H54 (cell line): ENCODE results near the gene PTPRD.

Source experiments
- DNase-seq: peaks from one replicate; pipeline ENCODE4 v3.0.0; 2011; ENCODE audit warnings: low spot score, mixed read lengths; ENCODE audit not compliant: insufficient read length
- FAIRE-seq: peaks from 3 replicates; lab custom pipeline; 2011; peaks lifted over from hg19 to GRCh38; lab: Jason Lieb, UNC
- POLR2A ChIP-seq: IDR thresholded peaks from 2 replicates; pipeline ENCODE4 v1.6.1; 2011; ENCODE audit warnings: low read depth, mild to moderate bottlenecking, low read length

The PTPRD gene

GRCh38 chr9:8304720-8305119 lies 2308.1 kb downstream of the PTPRD start:
- DNase-seq (no peak), FAIRE-seq (no peak)
- no peak for TF ChIP-seq POLR2A

GRCh38 chr9:8301296-8301695 lies 2311.5 kb downstream of the PTPRD start:
- DNase-seq (no peak), FAIRE-seq (no peak)
- TF ChIP-seq POLR2A: no peak

- no peak for TF ChIP-seq POLR2A
- DNase-seq (no peak), FAIRE-seq (no peak)
Observed at GRCh38 chr9:8297047-8297446, 2315.8 kb downstream of the PTPRD start.

GRCh38 chr9:8292657-8293056 lies 2320.1 kb downstream of the PTPRD start:
- TF ChIP-seq POLR2A: no peak
- no peak for DNase-seq
- no peak for FAIRE-seq

- DNase-seq (no peak), FAIRE-seq (no peak)
- no peak for TF ChIP-seq POLR2A
Observed at GRCh38 chr9:8289681-8290080, 2323.1 kb downstream of the PTPRD start.

- DNase-seq: no peak
- no peak for TF ChIP-seq POLR2A
- no peak for FAIRE-seq
Observed at GRCh38 chr9:8287970-8288369, 2324.8 kb downstream of the PTPRD start.

- TF ChIP-seq POLR2A: no peak
- DNase-seq: no peak
- no peak for FAIRE-seq
Observed at GRCh38 chr9:8287501-8287900, 2325.3 kb downstream of the PTPRD start.

GRCh38 chr9:8284884-8285283 lies 2327.9 kb downstream of the PTPRD start:
- no peak for FAIRE-seq
- DNase-seq: no peak
- TF ChIP-seq POLR2A: no peak

- TF ChIP-seq POLR2A: no peak
- DNase-seq: no peak
Observed at GRCh38 chr9:8282535-8282934, 2330.3 kb downstream of the PTPRD start.

GRCh38 chr9:8280811-8281210 lies 2332.0 kb downstream of the PTPRD start:
- DNase-seq (no peak), FAIRE-seq (no peak)
- TF ChIP-seq POLR2A: no peak

More at GRCh38 chr9:8282535-8282934, 2330.3 kb downstream of the PTPRD start:
- FAIRE-seq: no peak

GRCh38 chr9:8278048-8278447 lies 2334.8 kb downstream of the PTPRD start:
- FAIRE-seq: no peak

GRCh38 chr9:8270235-8270634 lies 2342.6 kb downstream of the PTPRD start:
- TF ChIP-seq POLR2A: no peak
- DNase-seq: no peak
- no peak for FAIRE-seq

More at GRCh38 chr9:8278048-8278447, 2334.8 kb downstream of the PTPRD start:
- no peak for TF ChIP-seq POLR2A
- DNase-seq: no peak

GRCh38 chr9:8268881-8269280 lies 2343.9 kb downstream of the PTPRD start:
- FAIRE-seq (no peak), DNase-seq (no peak)
- TF ChIP-seq POLR2A: no peak

- no peak for FAIRE-seq
- DNase-seq: no peak
- TF ChIP-seq POLR2A: no peak
Observed at GRCh38 chr9:8268216-8268878, 2344.5 kb downstream of the PTPRD start.

GRCh38 chr9:8267636-8268035 lies 2345.2 kb downstream of the PTPRD start:
- no peak for TF ChIP-seq POLR2A
- no peak for FAIRE-seq
- no peak for DNase-seq
